Activated naive CD8-positive, alpha-beta T cell (primary cell): ENCODE measurements around the gene NF2.

Experiments
- H3K27ac Mint-ChIP-seq: one replicate; pipeline ENCODE4 v1.8.0; 2021; ENCODE audit warnings: mixed read lengths
- H3K27me3 Mint-ChIP-seq: one replicate; pipeline ENCODE4 v1.8.0; 2021; ENCODE audit warnings: mixed read lengths
- H3K36me3 Mint-ChIP-seq: one replicate; pipeline ENCODE4 v1.8.0; 2021; ENCODE audit warnings: mixed read lengths
- H3K4me1 Mint-ChIP-seq: one replicate; pipeline ENCODE4 v1.8.0; 2021; ENCODE audit warnings: low read depth, mixed read lengths
- H3K4me3 Mint-ChIP-seq: one replicate; pipeline ENCODE4 v1.8.0; 2021; ENCODE audit warnings: mild to moderate bottlenecking, mixed read lengths
- H3K9me3 Mint-ChIP-seq: one replicate; pipeline ENCODE4 v1.8.0; 2021; ENCODE audit warnings: low read depth, mixed read lengths

The NF2 gene

DNA sequence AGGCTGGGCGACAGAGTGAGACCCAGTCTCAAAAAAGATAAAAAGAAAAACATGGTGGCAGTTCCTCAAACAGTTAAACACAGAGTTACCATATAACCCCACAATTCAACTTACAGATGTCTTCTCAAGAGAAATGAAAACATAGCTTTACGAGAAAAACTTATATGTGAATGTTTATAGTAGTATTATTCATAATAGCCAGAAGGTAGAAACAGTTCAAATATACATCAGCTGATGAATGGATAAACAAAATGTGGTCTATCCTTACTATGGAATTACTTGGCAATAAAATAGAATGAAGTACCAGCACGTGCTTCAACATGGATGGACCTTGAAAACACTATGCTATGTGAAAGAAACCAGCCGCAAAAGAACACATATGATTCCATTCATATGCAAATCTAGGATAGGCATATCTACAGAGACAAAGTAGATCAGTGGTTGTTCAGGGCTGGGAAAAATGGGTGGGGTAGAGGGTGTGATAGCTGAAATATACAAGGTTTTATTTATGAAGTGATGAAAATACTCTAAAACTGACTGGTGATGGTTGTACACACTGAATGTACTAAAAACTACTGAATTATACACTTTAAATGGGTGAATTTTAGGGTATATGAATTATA is 12.4 kb downstream of the NF2 start:
- Mint-ChIP-seq H3K9me3 (no peaks in the 10 kb centered on the region), H3K4me1 (peaks cover 30% of the 10 kb centered on the region), H3K4me3 (no peak overlapping the region), H3K36me3 (no peaks in the 10 kb centered on the region), H3K27ac (no peak overlapping the region), H3K27me3 (no peaks in the 10 kb centered on the region)

- H3K27ac Mint-ChIP-seq = peak overlapping the region; percentile 65
- no peaks in the 10 kb centered on the region for H3K36me3 Mint-ChIP-seq
- H3K27me3 Mint-ChIP-seq = no peaks in the 10 kb centered on the region
- H3K9me3 Mint-ChIP-seq = no peaks in the 10 kb centered on the region
- H3K4me3 Mint-ChIP-seq = peak overlapping the region; percentile 35
- H3K4me1 Mint-ChIP-seq = peaks cover 46% of the 10 kb centered on the region
Measured at GRCh38 chr22:29617922-29618629, 14.6 kb downstream of the NF2 start.

GRCh38 chr22:29621761-29622526 is 18.5 kb downstream of the NF2 start:
- no peak overlapping the region for H3K4me3 Mint-ChIP-seq
- H3K27me3 Mint-ChIP-seq = no peaks in the 10 kb centered on the region
- H3K9me3 Mint-ChIP-seq = no peaks in the 10 kb centered on the region
- peaks cover 76% of the 10 kb centered on the region for H3K4me1 Mint-ChIP-seq
- H3K27ac Mint-ChIP-seq = peak overlapping the region; percentile 83
- no peaks in the 10 kb centered on the region for H3K36me3 Mint-ChIP-seq

GRCh38 chr22:29623059-29623458 is 19.6 kb downstream of the NF2 start:
- H3K36me3 Mint-ChIP-seq = no peaks in the 10 kb centered on the region
- no peaks in the 10 kb centered on the region for H3K9me3 Mint-ChIP-seq
- H3K27ac Mint-ChIP-seq = peak overlapping the region; percentile 87
- peaks cover 73% of the 10 kb centered on the region for H3K4me1 Mint-ChIP-seq
- no peaks in the 10 kb centered on the region for H3K27me3 Mint-ChIP-seq
- peak overlapping the region; percentile 70 for H3K4me3 Mint-ChIP-seq

GRCh38 chr22:29623553-29624169 is 20.2 kb downstream of the NF2 start:
- peak overlapping the region; percentile 70 for H3K4me3 Mint-ChIP-seq
- H3K9me3 Mint-ChIP-seq = no peaks in the 10 kb centered on the region
- H3K36me3 Mint-ChIP-seq = no peaks in the 10 kb centered on the region
- H3K27ac Mint-ChIP-seq = peak overlapping the region; percentile 87
- H3K4me1 Mint-ChIP-seq = peaks cover 71% of the 10 kb centered on the region
- no peaks in the 10 kb centered on the region for H3K27me3 Mint-ChIP-seq

DNA sequence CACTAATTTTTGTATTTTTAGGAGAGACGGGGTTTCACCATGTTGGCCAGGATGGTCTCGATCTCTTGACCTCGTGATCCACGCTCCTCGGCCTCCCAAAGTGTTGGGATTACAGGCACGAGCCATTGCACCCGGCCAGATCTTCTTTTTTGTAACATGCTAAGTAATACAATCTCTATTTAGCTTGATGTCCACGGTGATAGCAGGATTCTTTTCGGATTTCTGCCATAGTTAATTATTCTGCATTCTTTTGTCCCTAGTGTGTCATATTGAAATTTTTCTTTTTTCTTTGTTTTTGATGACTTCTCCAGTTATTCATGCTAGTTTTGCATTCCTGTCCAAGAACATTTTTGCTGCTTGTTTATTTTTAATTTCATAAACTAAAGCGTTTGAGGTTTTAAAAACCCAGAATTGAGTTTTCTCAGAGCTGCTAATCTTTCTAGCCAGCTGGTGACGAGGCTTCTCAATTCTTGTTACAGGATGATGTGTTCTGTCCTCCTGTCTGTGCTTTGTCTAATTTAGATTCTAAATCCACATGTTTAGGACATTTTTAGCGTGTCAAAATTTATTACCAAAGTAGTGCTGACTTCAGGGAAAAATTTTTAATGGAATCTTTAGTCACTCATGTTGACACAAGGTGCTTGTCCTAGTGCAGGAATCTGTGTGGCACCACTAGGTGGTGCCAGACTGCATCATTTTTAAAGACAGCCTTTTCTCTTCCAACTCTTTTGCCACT is 21.8 kb downstream of the NF2 start:
- H3K4me3 Mint-ChIP-seq = no peak overlapping the region
- H3K27ac Mint-ChIP-seq = peak overlapping the region; percentile 85
- peaks cover 76% of the 10 kb centered on the region for H3K4me1 Mint-ChIP-seq
- no peaks in the 10 kb centered on the region for H3K27me3 Mint-ChIP-seq
- H3K36me3 Mint-ChIP-seq = no peaks in the 10 kb centered on the region
- no peaks in the 10 kb centered on the region for H3K9me3 Mint-ChIP-seq

DNA sequence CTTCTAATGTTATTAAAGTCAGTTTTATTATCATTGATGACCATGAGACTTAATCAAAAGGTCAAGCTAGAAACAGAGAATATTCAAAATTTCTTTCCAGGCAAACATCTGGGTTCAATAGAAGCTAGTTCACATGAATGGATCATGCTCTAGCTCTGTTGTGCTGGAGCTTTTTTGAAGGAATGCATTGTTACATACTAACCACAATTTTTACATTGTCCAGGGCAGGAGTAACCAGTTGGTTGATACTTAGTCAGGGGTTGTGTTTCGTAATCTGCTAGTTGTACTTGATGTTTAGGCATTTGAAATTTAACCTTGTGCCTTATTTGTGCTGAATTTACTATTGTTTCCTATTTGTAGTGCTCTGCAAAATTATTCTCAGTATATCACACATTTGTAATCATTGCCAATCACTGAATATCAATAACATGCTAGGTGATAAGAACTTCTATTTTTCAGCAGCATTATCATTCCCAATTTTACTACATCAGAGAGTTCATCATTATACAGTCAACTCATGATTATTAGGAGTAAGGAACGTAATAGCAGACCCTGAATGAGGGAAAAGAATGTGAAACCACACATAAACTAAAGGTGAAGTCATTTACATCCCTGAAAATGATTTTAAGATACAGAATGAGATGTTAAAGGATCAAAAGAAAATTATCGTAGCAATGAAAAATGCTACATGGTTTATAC is 23.2 kb downstream of the NF2 start:
- no peaks in the 10 kb centered on the region for H3K27me3 Mint-ChIP-seq
- no peak overlapping the region for H3K4me3 Mint-ChIP-seq
- H3K27ac Mint-ChIP-seq = no peak overlapping the region
- H3K4me1 Mint-ChIP-seq = peaks cover 67% of the 10 kb centered on the region
- no peaks in the 10 kb centered on the region for H3K36me3 Mint-ChIP-seq
- H3K9me3 Mint-ChIP-seq = no peaks in the 10 kb centered on the region

DNA sequence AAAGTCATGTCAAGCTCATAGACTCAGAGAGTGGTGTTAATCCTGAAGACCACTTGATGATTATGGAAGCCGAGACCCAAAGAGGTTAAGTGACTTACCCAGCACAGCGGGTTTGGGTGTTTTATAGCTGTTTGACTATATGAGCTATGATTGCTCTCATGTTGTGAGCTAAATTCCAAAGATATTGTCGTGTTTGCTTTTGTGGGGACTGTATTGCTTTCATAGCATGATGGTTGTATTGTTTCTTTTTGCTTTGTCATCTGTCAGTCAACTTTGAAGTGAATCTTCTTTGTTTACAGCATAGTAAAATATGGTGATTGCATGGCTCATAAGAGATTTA is 23.7 kb downstream of the NF2 start:
- H3K4me1 Mint-ChIP-seq = peaks cover 64% of the 10 kb centered on the region

GRCh38 chr22:29628996-29629902 is 25.8 kb downstream of the NF2 start:
- Mint-ChIP-seq H3K36me3 (no peaks in the 10 kb centered on the region), H3K27me3 (no peaks in the 10 kb centered on the region), H3K27ac (no peak overlapping the region), H3K4me1 (peaks cover 63% of the 10 kb centered on the region), H3K4me3 (peak overlapping the region; percentile 15), H3K9me3 (no peaks in the 10 kb centered on the region)

More for the DNA sequence above, 23.7 kb downstream of the NF2 start:
- Mint-ChIP-seq H3K27ac (no peak overlapping the region), H3K27me3 (no peaks in the 10 kb centered on the region), H3K4me3 (no peak overlapping the region), H3K36me3 (no peaks in the 10 kb centered on the region), H3K9me3 (no peaks in the 10 kb centered on the region)

GRCh38 chr22:29629903-29630516 is 26.6 kb downstream of the NF2 start:
- no peaks in the 10 kb centered on the region for H3K36me3 Mint-ChIP-seq
- no peaks in the 10 kb centered on the region for H3K27me3 Mint-ChIP-seq
- no peaks in the 10 kb centered on the region for H3K9me3 Mint-ChIP-seq
- H3K4me3 Mint-ChIP-seq = no peak overlapping the region
- peaks cover 57% of the 10 kb centered on the region for H3K4me1 Mint-ChIP-seq
- no peak overlapping the region for H3K27ac Mint-ChIP-seq

DNA sequence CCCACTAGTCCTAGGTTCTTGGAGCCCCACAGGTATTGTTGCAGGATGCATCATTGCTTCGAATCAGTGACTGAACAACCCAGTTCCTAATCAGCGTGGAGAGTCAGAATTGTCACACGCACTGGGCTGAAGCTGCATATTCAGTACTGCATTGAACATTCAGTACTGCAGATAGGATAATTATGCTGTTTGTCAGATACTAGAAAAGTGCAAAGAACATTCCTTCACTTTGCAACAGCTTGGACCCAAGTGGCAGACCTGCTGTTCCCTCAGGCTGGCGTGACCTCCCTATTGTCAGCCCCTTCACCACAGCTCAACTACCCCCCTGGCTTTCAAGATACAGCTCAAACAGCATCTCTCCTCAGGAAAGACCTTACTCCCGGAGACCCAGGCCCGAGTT is 27.6 kb downstream of the NF2 start:
- Mint-ChIP-seq H3K4me1 (peaks cover 50% of the 10 kb centered on the region), H3K27ac (no peak overlapping the region), H3K9me3 (no peaks in the 10 kb centered on the region), H3K36me3 (no peaks in the 10 kb centered on the region), H3K27me3 (no peaks in the 10 kb centered on the region), H3K4me3 (no peak overlapping the region)

- Mint-ChIP-seq H3K4me3 (no peak overlapping the region), H3K9me3 (no peaks in the 10 kb centered on the region), H3K36me3 (no peaks in the 10 kb centered on the region), H3K27ac (no peak overlapping the region), H3K27me3 (no peaks in the 10 kb centered on the region), H3K4me1 (peaks cover 45% of the 10 kb centered on the region)
Measured at GRCh38 chr22:29631725-29632124, 28.3 kb downstream of the NF2 start.

DNA sequence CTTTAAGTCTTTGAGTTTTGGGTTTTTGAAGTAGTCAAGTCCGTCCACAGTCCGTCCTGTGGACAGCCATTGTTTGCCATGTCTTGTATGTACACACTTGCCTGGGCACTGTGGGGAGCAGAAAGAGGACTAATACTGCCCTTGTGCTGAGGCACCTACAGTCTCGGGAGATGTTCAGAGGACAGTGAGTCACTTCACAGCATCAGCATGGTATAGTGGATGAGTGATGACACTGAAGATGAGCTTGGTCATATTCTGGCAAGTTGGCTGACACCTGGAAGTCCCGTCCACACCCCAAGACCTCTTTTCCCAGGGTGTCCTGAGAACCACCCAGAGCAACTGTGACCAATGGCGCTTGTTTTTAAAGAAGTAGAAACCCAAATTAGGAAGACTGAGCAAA is 29.2 kb downstream of the NF2 start:
- Mint-ChIP-seq H3K4me1 (peaks cover 37% of the 10 kb centered on the region), H3K27ac (peak overlapping the region; percentile 25), H3K27me3 (no peaks in the 10 kb centered on the region), H3K9me3 (no peaks in the 10 kb centered on the region), H3K36me3 (peaks cover 2% of the 10 kb centered on the region), H3K4me3 (no peak overlapping the region)
